ENCODE measurements around the gene PTPRD.

DNA sequence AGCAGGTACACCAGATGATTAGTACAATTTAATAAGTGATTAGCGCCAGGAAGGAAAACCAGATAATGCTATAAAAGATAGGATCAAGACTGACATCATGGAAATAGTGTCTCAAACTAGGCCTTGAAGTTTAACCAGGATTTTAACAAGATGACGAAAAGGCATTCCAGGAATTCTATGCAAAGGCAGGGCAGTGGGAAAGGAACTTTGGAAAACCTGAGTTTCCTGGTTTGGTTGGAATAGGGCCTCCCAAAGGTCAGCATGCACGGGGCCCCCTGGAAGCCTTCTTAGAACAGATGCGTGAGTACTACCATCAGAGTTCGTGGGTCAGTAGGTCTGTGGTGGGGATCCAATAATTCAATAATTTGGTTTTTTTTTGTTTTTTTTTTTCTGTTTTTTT is 1878.0 kb downstream of the PTPRD start:
- TF ChIP-seq, protein P1, sequence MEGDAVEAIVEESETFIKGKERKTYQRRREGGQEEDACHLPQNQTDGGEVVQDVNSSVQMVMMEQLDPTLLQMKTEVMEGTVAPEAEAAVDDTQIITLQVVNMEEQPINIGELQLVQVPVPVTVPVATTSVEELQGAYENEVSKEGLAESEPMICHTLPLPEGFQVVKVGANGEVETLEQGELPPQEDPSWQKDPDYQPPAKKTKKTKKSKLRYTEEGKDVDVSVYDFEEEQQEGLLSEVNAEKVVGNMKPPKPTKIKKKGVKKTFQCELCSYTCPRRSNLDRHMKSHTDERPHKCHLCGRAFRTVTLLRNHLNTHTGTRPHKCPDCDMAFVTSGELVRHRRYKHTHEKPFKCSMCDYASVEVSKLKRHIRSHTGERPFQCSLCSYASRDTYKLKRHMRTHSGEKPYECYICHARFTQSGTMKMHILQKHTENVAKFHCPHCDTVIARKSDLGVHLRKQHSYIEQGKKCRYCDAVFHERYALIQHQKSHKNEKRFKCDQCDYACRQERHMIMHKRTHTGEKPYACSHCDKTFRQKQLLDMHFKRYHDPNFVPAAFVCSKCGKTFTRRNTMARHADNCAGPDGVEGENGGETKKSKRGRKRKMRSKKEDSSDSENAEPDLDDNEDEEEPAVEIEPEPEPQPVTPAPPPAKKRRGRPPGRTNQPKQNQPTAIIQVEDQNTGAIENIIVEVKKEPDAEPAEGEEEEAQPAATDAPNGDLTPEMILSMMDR (IDR thresholded peaks at IDR 0.05), result no peak
- no peak for TF ChIP-seq POLR2A (IDR thresholded peaks at IDR 0.05)

Data from Peyer's patch (tissue), 4 donors.